NCI-H1417 (cell line): ENCODE measurements around the gene MEF2C.

ENCODE experiments used
- DNase-seq, 3 experiments: peaks; one replicate each; lab custom pipeline; 2025; lab: John Stamatoyannopoulos, UW

Gene MEF2C

DNA sequence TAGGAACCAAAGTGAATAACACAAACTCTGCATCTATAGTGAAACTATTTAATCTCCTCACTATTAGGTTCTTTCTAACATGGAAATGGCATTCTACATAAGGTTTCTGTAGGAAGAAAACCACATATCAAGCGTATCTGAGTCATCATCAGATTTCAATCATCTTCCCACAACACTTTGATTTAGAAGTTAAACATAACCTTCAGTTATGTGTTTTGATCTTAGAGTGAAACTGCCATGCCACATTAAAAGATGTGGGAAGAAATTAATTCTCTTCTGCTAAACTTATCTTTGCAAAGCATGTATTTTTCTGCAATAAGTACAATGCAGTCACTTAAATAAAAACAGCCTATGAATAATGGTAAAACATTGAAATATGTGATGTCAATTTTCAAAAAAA, 55.0 kb downstream of the MEF2C start:
- no peak for DNase-seq

DNA sequence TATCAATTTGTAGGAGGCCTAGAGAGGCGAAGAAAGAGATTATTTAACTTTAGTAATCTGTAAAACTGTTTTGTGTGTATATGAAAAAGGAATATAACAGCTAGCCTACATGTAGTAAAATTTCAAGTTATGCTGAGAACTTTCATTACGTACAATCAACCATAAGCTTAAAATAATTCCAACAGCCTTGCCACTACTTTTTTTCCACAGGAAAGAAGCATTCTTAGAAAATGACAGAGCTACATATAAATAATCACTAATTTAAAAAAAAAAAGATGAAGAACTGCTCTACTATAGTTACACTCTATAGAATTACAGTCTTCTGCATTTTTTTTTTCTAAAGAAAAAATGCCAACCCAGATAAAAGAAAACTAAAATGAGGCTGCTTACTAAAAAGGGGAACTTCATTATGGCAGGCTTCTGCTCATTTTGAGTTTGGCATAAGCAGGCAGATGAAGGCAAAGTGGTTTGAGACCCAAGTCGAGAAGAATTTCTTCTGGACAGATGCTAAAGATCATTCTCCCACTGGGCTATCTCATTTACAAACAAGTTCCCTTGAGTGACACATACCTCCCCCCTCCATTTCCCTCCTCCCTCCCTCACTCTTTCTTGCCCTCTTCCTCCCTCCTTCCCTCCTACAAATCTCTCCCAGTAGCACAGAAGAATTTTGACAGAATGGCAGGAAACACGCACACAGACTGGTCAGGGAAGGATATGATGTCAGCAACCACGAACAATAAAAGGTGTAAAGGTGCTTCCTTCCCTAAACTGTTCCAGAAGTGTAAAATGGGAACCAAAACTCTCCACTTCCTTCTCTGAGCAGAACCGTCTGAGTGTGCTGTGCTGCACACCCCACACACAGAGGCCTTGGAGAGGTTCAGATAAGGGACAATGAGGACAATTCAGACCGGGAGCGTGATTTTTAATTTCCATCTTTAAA, 56.1 kb downstream of the MEF2C start:
- no peak for DNase-seq

DNA sequence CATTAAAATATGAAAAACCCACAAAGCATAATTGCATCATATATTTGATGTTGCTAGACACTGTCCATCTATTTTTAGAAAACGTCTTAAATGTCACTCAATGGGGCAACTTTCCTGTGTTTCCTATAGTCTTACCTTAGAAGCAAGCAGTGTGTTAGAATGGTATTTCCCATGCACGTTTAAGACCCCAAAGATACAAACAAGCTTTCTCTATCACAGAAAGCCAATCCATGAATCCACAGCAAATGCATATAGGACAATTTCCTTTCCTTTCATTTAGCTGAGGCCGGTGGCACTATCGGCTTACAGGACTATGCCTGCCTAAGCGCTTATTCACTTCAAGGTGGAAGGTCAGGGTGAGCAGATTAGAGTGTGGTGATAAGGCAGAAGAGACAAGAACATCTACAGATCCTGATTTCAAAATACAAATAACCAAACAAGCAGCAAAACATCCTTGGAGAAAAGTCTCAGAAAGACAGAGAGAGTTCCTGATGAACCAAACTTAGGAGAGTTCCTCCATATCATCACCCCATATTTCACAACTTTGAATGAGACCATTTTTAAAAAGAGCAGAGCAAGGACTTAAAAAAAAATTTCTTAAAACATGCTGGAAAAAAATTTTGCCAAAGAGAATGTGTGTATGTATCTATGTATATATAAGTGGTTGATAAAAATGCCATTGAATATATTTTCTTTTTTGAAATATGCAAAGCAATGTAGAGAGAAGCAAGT, 57.2 kb downstream of the MEF2C start:
- no peak for DNase-seq

DNA sequence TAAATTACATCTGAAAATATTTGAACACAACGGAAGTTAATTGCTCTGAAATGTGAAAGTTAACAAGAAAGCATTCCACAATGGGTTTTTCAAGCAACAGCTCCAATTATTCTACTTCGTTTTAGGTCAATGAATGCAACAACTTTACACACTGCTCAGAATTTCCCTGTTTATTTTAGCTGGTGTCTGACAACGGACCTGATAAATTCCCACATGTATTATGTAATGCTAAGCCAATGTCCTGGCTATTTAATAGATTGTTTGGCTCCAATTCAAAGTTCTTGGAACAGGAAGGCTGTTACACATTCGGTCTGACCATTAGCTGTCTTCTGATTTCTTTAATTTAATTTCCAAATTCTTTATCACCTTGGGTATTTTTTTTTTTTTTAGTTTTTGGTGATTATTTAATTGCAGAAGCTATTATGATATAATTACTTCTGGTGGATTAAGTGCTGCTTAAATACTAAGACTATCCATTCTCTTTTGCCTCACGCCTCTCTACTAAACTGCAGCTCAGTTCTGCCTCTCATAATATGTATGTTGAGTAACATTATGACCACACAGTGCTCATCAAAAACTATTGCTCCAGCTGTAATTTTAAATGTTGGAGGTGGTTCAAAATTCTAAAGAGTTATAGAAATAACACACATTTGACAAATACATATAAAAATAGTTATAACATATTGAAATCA, 57.9 kb downstream of the MEF2C start:
- DNase-seq = no peak

DNA sequence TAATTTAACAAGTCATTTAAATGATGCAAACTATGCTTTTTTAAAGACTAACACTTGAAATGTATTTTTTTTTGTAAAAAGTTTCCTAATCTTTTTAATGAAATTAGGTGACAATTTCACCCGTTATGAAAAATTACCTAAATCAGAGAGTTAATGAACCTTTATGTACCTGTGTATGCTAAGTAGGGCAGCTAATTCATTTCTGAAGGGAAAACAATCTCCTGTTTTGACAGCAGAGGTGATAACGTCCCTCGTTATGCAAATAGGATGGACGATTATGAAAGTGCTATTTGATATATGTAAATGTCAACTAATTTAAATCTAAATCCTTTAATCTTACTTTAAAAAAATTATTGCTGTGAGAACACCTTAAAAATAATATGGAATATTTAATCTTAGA, 58.8 kb downstream of the MEF2C start:
- no peak for DNase-seq

DNA sequence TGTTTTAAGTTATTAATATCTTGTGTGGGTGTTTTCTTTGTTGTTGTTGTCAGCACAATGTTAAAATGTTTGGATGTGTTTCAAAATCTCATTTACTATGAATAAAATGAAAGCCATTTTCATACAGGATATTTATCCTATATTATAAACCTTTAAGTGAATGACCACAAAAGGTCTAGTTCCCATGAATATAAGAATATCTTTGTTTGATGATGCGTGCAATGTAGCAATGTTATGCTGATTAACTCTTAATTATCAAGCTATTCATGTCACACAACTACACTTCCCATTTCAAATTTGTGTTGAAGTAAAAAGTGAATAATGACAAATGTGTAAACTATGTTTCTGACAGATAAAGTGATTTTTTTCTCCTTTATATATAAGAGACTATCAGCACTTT, 59.8 kb downstream of the MEF2C start:
- no peak for DNase-seq

DNA sequence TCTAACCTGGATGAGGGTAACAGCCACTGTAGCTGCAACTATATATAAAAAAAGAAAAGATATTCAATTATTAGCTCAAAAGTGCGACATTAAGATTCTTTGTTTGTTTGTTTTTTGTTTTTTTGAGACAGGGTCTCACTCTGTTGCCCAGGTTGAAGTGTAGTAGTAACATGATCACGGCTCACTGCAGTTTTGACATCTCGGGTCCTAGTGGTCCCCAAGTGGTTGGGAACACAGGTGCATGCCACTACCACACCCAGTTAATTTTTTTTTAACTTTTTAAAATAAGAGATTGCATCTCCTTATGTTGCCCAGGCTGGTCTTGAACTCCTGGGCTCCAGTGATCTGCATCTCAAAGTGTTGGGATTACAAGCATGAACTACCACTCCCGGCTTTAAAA, 61.8 kb downstream of the MEF2C start:
- DNase-seq = no peak

DNA sequence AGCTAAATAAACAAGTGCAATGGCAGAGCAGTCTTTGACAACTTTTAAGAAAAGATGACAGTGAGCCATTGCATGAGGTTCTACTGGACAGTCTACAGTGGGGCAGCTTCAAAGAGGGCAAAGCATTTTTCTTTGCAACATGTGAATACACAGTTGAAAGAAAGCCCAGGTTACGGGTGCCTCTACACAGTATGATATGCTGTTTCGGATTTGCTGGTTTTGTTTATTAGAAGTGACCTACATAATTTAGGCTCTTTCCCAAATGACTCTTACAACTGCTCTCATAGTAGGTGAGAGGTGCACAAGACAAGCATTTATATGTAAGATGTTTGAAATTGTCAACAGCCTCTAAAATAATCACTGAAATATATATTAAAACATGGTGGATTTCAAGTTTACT, 62.4 kb downstream of the MEF2C start:
- no peak for DNase-seq

DNA sequence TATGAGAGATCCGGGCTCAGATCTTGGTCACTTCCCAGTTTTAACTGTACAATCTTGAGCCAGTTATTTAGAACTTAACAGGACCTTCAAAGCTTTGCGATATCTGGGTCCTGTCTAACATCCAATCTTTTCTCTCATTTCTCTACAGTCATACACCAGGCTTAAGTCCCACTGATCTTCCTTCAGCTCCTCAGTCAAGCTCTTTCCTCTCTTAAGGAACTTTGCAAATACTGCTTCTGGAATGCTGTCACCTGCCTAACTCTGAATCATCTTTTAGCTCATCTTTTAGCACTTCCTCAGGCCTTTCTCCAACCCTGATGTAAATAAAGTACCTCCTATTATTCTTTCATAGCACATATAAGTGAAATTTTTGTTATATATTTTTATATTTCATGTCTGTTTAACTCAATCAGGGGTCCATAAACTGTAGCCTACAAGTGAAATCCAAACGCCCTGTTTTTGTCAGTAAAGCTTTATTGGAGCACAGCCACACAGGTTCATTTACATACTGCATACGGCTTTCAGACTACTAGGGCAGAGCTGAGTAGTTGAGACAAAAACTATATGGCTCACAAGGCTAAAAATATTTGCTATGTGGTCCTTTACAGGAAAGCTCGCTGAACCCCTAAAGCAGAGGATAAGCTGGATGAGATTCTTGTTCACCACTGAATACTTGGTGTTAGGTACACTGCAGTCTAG, 63.5 kb downstream of the MEF2C start:
- DNase-seq = no peak

DNA sequence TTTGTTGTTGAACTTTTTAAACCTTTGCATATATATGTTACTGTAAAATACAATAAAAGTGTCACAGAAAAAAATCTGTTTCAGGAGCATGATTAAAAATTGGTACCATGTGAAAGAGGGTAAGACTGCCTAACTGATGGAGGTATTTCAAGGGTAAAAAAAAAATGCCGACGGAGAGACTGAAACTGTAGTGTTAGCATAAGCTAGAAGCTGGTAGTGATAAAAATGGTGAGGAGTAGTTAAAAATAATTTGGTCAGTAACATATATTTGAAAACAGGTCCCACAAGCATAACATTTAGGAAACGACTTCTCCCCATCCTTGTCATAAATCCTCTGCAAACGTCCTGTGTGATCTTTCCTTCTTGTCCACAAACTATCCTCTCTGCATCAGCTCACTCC, 64.7 kb downstream of the MEF2C start:
- DNase-seq = no peak

DNA sequence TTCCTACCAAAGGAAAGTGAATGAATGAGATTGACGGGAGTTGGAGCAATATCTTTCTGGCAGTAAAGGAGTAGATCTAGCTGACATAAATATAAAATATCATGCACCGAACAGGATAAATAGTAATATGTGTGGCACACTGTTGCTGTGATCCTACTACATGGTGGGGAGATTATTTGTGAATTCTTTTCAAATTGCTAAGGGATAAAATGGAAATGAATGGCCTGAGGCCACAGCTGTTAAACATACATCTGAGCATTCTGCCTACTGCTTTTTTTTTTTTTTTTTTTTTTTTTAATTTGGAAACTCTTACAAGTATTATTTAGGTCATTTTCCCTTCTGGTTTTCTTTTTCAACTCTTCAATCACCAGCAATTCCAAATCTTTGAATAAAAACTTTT, 66.8 kb downstream of the MEF2C start:
- DNase-seq = no peak

DNA sequence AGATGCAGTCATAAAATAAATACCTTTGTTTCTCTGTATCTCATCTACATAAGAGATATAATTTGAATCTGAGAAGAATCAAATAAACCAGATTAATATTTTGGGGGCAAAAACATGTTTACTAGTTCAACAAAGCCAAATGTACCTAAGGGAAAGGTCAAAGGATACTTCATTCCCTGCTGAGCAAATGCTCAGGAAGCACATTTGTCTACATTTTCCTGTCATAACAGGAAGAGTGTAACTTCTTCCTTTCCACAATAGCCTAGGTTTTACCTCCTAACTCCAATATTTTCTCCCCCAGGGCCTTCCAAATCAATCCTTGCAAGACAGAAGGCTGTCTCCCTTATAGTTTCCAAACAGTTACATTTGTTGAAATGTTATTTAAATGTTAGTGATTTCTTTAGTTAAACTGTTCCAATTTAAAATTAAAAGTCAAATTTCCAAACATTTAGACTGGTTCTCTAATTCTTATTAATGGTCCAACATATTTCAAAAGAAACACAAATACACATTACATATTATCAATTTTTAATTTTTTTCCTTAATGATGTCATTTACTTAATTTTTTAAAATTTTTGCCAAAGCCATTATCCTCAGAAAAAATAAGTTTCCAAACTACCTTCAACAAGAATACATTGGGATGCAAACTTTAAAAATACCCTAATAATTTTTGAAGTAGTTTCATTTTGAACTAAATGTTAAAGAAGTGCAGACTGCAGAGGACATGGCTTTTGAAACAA, 67.8 kb downstream of the MEF2C start:
- DNase-seq = peak in 1 of 3 experiments; percentile 3

DNA sequence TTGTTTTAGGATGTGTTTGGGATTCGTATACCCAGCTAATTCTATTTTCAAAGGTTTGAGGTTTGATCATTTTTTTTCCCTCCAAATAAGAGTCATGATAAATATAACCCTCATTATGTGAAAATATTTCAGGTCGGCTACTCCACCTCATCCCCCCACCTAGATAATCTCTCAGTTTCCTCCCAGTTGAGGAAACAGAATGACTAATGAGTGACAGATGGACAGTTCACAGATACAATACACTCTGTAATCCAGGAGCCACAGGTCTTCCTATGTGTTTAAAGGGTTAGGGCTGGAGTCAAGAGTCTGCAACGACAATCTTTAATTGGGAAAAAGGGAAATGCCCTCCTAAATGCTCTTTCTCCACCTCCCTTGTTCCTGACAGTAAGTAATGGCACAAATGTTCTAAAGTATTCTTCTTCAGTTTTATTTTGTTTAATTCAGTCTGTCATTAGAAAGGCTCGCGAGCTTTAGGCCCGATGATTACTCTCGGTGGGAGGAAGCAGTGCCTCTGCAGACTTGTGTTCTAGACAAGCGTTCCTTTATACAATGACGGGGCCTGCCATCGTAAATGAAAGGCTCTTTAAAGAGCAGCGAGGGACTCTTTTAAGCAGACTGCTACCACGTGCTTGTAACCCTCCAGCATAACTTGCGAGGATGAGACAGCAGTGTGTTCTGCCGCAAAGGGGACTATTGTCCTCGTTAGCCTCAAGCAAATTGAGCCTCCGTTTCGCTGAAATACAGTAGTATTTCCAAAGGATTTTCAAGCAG, 69.0 kb downstream of the MEF2C start:
- DNase-seq = no peak

DNA sequence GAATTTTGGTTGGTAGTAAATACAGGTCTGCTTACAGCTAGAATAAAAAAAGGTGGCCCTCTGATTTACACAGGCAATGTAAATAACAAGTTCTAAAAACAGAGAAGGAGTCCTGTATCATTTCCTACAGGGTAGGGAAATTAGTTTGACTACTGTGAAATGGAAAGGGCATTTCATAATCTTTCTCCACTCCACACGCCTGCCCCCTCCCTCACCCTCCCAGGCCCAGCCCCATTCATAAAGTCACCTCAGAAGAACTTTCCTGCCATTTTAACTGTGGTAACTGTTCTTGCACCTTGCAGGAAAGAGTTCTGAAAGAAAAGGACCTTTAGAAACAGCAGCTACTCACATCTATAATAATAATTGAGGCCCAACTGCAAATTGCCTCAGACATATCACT, 69.7 kb downstream of the MEF2C start:
- no peak for DNase-seq

DNA sequence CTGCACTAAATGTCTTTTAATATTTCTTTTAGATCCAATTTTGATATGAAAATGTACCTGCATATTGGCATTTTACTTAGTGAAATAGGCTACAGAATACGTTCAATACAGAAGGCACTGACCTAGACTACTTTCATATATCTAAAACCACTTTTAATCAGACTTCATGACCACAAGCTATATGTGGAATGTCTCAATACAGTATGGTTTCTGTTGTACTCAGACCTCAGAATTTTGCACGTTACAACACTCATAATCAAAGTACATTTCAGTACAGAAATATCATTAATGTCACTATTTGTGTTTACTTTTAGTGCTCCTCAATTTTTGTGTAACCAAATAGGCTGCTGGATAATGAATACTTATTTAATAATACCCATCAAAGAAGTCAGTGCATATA, 74.8 kb downstream of the MEF2C start:
- no peak for DNase-seq

DNA sequence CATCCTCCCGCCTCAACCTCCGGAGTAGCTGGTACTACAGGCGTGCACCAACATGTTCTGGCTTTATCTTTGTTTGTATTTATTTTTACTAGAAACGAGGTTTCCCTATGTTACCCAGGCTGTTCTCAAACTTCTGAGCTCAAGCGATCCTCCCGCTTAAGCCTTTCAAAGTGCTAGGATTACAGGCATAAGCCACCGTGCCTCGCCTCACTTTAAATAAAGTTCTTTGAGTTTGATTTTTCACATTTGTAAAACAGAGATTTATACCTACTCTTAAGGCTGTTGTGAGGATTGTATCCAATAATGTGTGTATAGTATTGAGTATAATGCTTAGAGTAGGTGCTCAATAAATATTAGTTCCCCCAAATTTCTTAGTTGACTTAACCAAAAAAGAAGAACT, 75.7 kb downstream of the MEF2C start:
- no peak for DNase-seq

DNA sequence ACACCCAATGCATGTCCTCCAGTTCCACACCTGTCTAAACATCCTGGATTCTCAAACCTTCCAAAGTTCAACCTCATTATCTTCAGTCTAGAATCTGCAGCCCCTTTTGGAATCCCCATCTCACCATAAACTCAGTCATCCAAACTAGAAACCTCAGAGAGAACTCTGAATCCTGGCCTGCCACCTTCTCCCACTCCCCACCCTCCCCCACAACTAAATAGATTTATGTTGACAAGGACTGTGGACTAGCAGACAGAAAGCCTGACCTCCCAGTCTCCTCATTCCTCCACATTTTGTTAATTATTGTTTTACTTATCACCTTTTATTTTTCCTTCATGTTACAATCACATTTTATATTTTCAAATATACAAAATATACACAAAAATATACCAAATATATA, 76.6 kb downstream of the MEF2C start:
- no peak for DNase-seq

DNA sequence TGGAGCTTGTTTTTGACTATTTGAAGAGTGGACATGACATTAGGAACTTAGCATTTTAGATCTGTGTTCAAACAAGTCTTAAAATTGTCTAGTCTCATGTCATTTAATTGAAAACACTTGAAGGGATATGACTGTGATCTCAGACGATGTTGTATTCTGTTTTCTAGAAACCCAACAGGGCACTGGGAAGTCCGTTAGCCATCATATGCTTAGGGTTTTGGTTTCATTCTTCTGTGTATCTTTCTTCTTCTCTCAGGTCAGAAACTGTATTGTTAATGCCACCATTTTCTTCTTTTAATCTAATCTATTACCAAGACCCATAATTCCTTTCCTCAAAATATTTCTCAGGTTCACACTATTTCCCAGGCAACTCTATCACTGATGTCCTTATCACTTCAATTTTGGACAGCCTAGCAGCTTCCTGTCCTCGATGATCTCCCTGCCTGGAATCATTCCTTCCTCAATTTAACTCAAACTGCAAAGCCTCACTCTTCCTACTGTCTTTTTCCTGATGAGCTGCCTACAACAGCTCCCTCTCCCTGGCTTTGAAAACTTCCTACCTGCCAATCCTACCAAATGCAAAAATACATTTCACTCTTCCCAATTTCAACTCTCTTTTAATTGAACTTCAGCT, 77.7 kb downstream of the MEF2C start:
- DNase-seq = no peak

DNA sequence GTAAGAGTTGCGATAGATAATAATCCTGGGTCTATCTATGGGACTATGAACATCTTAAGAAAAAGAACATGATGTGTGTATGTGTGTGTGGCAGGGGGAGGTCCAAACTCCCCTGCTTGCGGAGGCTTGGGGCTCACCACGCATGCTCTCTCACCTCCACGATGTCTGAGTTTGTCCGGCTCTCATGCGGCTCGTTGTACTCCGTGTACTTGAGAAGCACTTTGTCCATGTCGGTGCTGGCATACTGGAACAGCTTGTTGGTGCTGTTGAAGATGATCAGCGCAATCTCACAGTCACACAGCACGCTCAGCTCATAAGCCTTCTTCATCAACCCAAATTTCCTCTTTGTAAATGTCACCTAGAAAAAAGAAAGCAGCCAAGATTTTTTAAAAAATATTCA, 78.5 kb downstream of the MEF2C start:
- DNase-seq = no peak

DNA sequence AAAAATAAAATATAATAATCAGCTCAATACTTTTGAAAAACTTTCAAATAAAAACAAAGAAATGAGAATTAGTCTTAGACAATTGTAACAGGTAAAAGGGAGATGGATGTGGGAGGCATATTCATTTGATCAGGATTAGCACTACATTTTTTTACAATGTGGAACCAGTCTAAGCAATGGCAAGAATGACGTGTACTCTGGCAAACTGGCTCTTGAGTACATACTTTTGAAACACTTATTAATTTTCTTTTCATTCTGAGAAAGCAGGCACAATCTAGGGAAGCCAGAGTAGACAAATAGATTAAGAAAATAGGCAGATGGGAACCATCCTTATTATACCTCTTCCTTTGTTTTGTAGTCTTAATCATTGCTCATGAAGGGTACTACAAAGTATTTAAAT, 79.7 kb downstream of the MEF2C start:
- DNase-seq = no peak
